NT2/D1 (cell line): ENCODE results near the gene CRYBB1.

Experiments used
- DNase-seq: peaks from one replicate; pipeline ENCODE4 v3.0.0-alpha.2; 2011; ENCODE audit warnings: low read depth, low spot score
- H3K27me3 ChIP-seq: 2 replicates; pipeline ENCODE4 v1.6.0; 2011; ENCODE audit warnings: mild to moderate bottlenecking; ENCODE audit not compliant: insufficient read length, insufficient read depth
- H3K36me3 ChIP-seq: 2 replicates; pipeline ENCODE4 v1.6.1; 2011; ENCODE audit warnings: mild to moderate bottlenecking, low read length, mixed read lengths; ENCODE audit not compliant: insufficient read depth, insufficient read length
- H3K4me1 ChIP-seq: 2 replicates; pipeline ENCODE4 v1.5.1; 2011; ENCODE audit not compliant: insufficient read depth, insufficient read length
- H3K4me3 ChIP-seq: 2 replicates; pipeline ENCODE4 v1.5.1; 2011; ENCODE audit warnings: low read depth; ENCODE audit not compliant: insufficient read length
- H3K9ac ChIP-seq: 2 replicates; pipeline ENCODE4 v1.6.0; 2011; ENCODE audit warnings: low read depth; ENCODE audit not compliant: insufficient read length
- H3K9me3 ChIP-seq: 2 replicates; pipeline ENCODE4 v1.5.1; 2011; ENCODE audit warnings: mild to moderate bottlenecking, low read length; ENCODE audit not compliant: insufficient read depth
- SUZ12 ChIP-seq: IDR thresholded peaks from 2 replicates; pipeline ENCODE4 v1.6.1; 2011; ENCODE audit not compliant: insufficient read length, insufficient read depth; ENCODE audit errors: extremely low read depth
- YY1 ChIP-seq: IDR thresholded peaks from 2 replicates; pipeline ENCODE4 v1.6.1; 2011; ENCODE audit not compliant: insufficient read length, insufficient read depth
- ZNF274 ChIP-seq: IDR thresholded peaks from 2 replicates; pipeline ENCODE4 v1.6.1; 2011; ENCODE audit warnings: mild to moderate bottlenecking, low read depth, low read length

CRYBB1 gene

DNA sequence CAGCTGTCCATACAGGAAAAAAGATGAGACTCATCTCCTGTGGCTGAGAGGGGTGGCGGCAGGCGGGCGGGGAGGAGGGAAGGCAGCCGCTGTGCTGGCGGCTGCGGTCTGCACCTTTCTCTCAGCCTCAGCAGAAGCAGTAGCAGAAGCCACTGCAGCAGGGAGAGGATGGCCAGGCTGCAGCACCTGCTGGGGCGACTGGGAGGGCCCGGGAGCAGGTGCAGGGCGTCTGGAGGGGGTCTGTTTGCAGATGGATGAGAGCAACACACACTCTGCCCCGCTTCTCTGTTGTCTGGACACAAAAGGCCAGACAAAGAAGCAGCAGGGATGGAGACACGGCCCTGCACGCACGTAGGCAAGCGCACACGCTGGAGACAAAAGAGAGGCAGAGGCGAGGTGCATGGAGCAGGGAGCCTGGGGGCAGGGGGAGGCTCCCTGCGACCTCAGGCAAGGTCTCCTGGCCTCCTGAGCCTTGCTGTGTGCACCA is 30.2 kb upstream of the CRYBB1 start:
- no peak overlapping the region for H3K9ac ChIP-seq
- TF ChIP-seq SUZ12 = no peak
- TF ChIP-seq ZNF274 = no peak
- TF ChIP-seq YY1 = no peak
- no peaks in the 10 kb centered on the region for H3K9me3 ChIP-seq
- peaks cover 38% of the 10 kb centered on the region for H3K27me3 ChIP-seq
- H3K4me1 ChIP-seq = peaks cover 14% of the 10 kb centered on the region
- peak; percentile 81 for DNase-seq
- H3K4me3 ChIP-seq = no peak overlapping the region
- no peaks in the 10 kb centered on the region for H3K36me3 ChIP-seq

DNA sequence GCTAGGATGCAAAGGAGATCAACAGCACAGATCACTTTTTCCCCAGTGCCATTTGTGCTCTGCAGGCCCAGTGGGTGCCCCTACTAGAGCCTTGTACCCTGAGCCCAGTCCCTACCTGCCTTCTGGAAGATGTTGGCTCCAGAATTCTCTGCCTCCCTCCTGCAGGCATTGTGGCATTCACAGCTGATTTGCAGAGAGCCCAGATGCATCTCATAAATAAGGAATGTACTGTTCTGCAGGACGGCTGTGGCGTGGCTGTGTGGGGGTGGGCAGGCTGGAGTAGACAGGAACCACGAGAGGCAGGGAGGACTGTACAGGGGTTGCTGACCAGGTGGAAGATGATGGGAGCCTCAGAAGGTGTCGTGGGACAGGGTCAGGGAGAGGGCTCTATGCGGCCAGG is 28.3 kb upstream of the CRYBB1 start:
- Histone ChIP-seq H3K36me3 (no peaks in the 10 kb centered on the region), H3K4me1 (peaks cover 14% of the 10 kb centered on the region), H3K9me3 (no peaks in the 10 kb centered on the region), H3K4me3 (no peak overlapping the region), H3K27me3 (peaks cover 27% of the 10 kb centered on the region), H3K9ac (peak overlapping the region; percentile 32)
- no peak for DNase-seq
- TF ChIP-seq SUZ12 = no peak
- TF ChIP-seq YY1 = no peak
- no peak for TF ChIP-seq ZNF274

DNA sequence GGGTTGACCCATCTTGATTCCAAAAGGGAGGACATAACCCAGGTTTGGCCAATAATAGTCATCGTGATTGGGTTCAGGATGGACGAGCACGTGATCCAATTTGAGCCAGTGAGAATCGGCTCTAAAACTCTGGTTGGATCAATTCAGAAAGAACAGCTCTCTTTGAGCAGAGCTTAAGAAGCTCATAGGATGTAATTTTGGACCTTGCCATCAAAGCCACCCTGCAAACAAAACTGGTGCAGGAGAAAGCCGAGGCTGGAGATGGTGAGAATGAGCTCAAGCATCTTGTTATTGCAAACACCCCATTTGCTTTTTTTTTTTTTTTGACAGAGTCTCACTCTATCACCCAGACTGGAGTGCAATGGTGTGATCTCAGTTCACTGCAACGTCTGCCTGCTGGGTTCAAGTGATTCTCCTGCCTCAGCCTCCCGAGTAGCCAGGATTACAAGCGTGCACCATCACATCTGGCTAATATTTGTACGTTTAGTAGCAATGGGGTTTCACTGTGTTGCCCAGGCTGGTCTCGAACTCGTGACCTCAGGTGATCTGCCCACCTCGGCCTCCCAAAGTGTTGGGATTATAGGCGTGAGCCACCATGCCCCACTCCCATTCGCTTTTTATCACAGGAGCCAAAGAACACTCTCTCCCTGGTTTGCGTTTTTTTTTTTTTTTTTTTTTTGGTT is 25.7 kb upstream of the CRYBB1 start:
- no peak overlapping the region for H3K9ac ChIP-seq
- H3K4me3 ChIP-seq = no peak overlapping the region
- peaks cover 11% of the 10 kb centered on the region for H3K27me3 ChIP-seq
- no peaks in the 10 kb centered on the region for H3K36me3 ChIP-seq
- TF ChIP-seq SUZ12 (no peak), YY1 (no peak), ZNF274 (no peak)
- DNase-seq = no peak
- no peaks in the 10 kb centered on the region for H3K9me3 ChIP-seq
- peaks cover 14% of the 10 kb centered on the region for H3K4me1 ChIP-seq

DNA sequence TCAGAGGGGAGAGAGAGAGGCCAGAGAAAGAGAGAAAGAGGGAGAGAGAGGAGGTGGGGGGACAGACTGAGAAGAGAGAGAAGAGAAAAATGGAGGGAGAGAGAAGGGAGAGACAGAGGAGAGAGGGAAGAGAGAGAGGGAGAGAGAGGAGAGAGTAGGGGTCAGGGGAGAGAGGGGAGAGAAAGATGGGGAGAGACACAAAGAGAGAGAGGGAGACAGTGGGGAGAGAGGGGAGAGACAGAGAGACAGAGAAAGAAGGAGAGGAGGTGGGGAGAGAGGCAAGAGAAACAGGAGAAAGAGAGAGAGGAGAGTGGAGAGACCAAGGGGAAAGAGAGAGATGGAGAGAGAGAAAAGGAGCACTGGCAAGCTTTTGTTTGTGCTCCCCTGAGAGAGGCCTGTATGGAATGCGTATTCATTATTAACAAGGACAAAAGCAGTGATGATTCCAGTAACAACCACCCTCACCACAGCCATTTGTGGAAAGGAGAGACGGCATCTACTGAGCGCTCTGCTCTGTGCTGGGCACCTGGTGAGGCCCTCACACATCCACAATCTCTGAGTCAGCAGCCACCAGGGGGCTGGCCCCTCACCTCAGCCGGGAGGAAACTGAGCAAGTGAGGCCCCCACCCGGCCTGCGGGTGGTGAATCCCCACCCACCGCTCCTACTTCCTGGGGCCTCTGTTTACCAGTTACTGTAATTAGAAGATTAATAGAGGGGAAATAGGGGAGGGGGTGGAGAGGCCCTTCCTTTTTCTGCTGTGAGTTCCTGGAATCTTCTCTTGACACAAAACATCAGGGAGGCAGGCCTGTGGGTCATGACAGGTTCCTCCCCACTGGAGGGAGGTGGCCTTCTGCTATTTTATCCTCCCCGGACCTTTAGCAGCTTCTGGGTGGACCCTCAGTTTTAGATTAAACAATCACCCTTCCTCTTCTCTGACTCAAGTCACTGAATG is 24.9 kb upstream of the CRYBB1 start:
- Histone ChIP-seq H3K4me3 (no peak overlapping the region), H3K27me3 (peaks cover 11% of the 10 kb centered on the region), H3K9ac (no peak overlapping the region), H3K9me3 (no peaks in the 10 kb centered on the region), H3K36me3 (no peaks in the 10 kb centered on the region), H3K4me1 (peaks cover 14% of the 10 kb centered on the region)
- DNase-seq = no peak
- TF ChIP-seq YY1 (no peak), SUZ12 (no peak), ZNF274 (no peak)

DNA sequence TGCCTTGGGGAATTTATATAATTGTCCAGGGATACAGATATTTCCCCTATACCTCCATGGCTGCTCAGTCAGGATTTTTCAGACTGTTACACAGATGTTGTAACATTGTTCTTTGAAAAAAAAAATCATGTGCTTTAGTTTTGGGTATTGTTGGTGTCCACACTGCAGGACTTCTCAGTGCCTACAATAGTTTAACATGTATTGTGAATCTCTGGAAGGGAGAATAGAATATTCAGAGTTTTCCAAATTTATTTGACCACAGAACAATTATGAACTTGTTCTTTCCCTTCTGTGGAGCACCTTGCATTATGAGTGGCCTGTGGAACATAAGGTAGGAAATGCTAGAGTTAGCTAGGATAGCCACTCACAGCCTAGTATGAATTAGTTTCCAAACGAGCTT is 18.5 kb upstream of the CRYBB1 start:
- Histone ChIP-seq H3K4me3 (no peak overlapping the region), H3K4me1 (no peaks in the 10 kb centered on the region), H3K27me3 (no peaks in the 10 kb centered on the region), H3K9ac (no peak overlapping the region), H3K9me3 (no peaks in the 10 kb centered on the region), H3K36me3 (no peaks in the 10 kb centered on the region)
- DNase-seq = no peak
- no peak for TF ChIP-seq ZNF274

DNA sequence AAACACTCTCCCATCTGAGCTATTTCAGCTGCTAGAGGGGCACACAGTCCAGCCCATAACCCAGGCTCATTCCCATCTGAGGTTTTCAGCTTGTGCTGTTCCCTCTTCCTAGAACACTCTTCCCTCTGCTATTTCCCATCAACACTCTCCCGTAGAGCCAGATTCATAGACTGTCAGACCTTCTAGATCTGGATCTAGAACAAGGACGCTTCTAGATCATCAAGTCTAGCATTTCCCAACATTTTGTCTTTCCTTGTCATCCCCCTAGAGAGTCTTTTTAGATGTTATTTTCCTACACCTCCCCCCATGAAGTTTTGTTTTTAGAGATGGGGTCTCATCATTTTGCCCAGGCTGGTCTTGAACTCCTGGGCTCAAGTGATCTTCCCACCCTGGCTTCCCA is 17.3 kb upstream of the CRYBB1 start:
- H3K4me1 ChIP-seq = no peaks in the 10 kb centered on the region
- H3K9me3 ChIP-seq = no peaks in the 10 kb centered on the region
- H3K9ac ChIP-seq = no peak overlapping the region
- no peak for TF ChIP-seq SUZ12
- TF ChIP-seq ZNF274 = no peak
- TF ChIP-seq YY1 = no peak
- no peak overlapping the region for H3K4me3 ChIP-seq
- H3K27me3 ChIP-seq = no peaks in the 10 kb centered on the region
- DNase-seq = no peak
- no peaks in the 10 kb centered on the region for H3K36me3 ChIP-seq

DNA sequence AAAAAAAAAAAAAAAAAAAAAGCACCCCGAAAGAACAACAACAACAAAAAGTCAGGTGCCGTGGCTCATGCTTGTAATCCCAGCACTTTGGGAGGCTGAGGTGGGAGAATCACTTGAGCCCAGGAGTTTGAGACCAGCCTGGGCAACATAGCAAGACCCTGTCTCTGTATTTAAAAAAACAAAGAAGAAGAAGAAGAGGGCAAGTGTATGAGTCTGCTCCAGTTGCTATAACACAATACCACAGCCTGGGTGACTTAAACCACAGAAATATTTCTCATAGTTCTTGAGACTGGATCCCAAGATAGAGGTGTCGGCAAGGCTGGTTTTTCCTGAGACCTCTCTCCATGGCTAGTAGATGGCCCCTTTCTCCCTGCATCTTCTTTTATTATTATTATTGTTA is 16.4 kb upstream of the CRYBB1 start:
- DNase-seq = no peak
- no peaks in the 10 kb centered on the region for H3K27me3 ChIP-seq
- no peak overlapping the region for H3K9ac ChIP-seq
- no peak overlapping the region for H3K4me3 ChIP-seq
- no peaks in the 10 kb centered on the region for H3K9me3 ChIP-seq
- H3K36me3 ChIP-seq = no peaks in the 10 kb centered on the region
- H3K4me1 ChIP-seq = no peaks in the 10 kb centered on the region
- TF ChIP-seq YY1 (no peak), ZNF274 (no peak), SUZ12 (no peak)
